H9 (cell line): ENCODE results near the gene TUBA1A. TPM values are rescaled to one million over a fixed set of nuclear protein-coding genes. Genes with fewer than 3 reads are reported as not detected.

ENCODE experiments used
- DNase-seq: peaks from one replicate; pipeline ENCODE4 v3.0.0-alpha.2; 2017
- H2AFZ ChIP-seq: one replicate; pipeline ENCODE4 v1.6.1; 2013; ENCODE audit warnings: mild to moderate bottlenecking, low read length, control low read depth, moderate library complexity
- H2AK5ac ChIP-seq: 2 replicates; pipeline ENCODE4 v1.6.1; 2013; ENCODE audit warnings: low read length, control low read depth, mixed read lengths; ENCODE audit not compliant: insufficient read length
- H2BK120ac ChIP-seq: one replicate; pipeline ENCODE4 v1.6.1; 2013; ENCODE audit warnings: low read depth, mild to moderate bottlenecking, low read length, control low read depth, inconsistent platforms; ENCODE audit not compliant: poor library complexity, severe bottlenecking
- H2BK12ac ChIP-seq: 2 replicates; pipeline ENCODE4 v1.6.1; 2013; ENCODE audit warnings: low read length, control low read depth, mixed read lengths, low read depth; ENCODE audit not compliant: insufficient read length
- H2BK15ac ChIP-seq: 2 replicates; pipeline ENCODE4 v1.6.1; 2013; ENCODE audit warnings: low read depth, low read length, control low read depth
- H2BK20ac ChIP-seq: one replicate; pipeline ENCODE4 v1.6.1; 2013; ENCODE audit warnings: low read depth, mild to moderate bottlenecking, low read length, control low read depth, inconsistent platforms; ENCODE audit not compliant: poor library complexity, severe bottlenecking
- H2BK5ac ChIP-seq: 2 replicates; pipeline ENCODE4 v1.6.1; 2013; ENCODE audit warnings: low read length, control low read depth, mixed read lengths; ENCODE audit not compliant: insufficient read length
- H3K14ac ChIP-seq: 2 replicates; pipeline ENCODE4 v1.6.1; 2013; ENCODE audit warnings: low read length, control low read depth; ENCODE audit not compliant: insufficient read depth
- H3K18ac ChIP-seq: 2 replicates; pipeline ENCODE4 v1.6.1; 2013; ENCODE audit warnings: low read depth, mild to moderate bottlenecking, mixed read lengths, low read length, control low read depth; ENCODE audit not compliant: insufficient read length
- H3K23ac ChIP-seq: 2 replicates; pipeline ENCODE4 v1.6.1; 2013; ENCODE audit warnings: low read length, control low read depth, mixed read lengths, low read depth; ENCODE audit not compliant: insufficient read length
- H3K23me2 ChIP-seq: 2 replicates; pipeline ENCODE4 v1.6.1; 2013; ENCODE audit warnings: low read depth, mild to moderate bottlenecking, mixed read lengths, low read length, control low read depth; ENCODE audit not compliant: insufficient read length, poor library complexity, severe bottlenecking
- H3K27ac ChIP-seq: 2 replicates; pipeline ENCODE4 v1.5.1; 2013; ENCODE audit warnings: low read length, control low read depth, mixed read lengths, low read depth; ENCODE audit not compliant: insufficient read length
- H3K27me3 ChIP-seq: 2 replicates; pipeline ENCODE4 v1.6.1; 2013; ENCODE audit warnings: low read length, control low read depth, inconsistent platforms; ENCODE audit not compliant: insufficient read depth
- H3K4ac ChIP-seq: 2 replicates; pipeline ENCODE4 v1.6.1; 2013; ENCODE audit warnings: low read depth, mild to moderate bottlenecking, control low read depth, inconsistent platforms, low read length, moderate library complexity
- H3K4me1 ChIP-seq: 2 replicates; pipeline ENCODE4 v1.6.1; 2013; ENCODE audit warnings: low read length, control low read depth, inconsistent platforms; ENCODE audit not compliant: insufficient read depth
- H3K4me2 ChIP-seq: 2 replicates; pipeline ENCODE4 v1.6.1; 2013; ENCODE audit warnings: low read length, control low read depth, mixed read lengths; ENCODE audit not compliant: insufficient read length, insufficient read depth
- H3K56ac ChIP-seq: 2 replicates; pipeline ENCODE4 v1.6.1; 2013; ENCODE audit warnings: low read depth, mild to moderate bottlenecking, mixed read lengths, low read length, control low read depth; ENCODE audit not compliant: insufficient read length
- H3K79me1 ChIP-seq: 2 replicates; pipeline ENCODE4 v1.6.1; 2013; ENCODE audit warnings: low read depth, mild to moderate bottlenecking, moderate library complexity, low read length, control low read depth, inconsistent platforms; ENCODE audit not compliant: insufficient read depth, poor library complexity, severe bottlenecking
- H3K79me2 ChIP-seq: 2 replicates; pipeline ENCODE4 v1.6.1; 2013; ENCODE audit warnings: low read length, control low read depth, inconsistent platforms; ENCODE audit not compliant: insufficient read depth
- H3K9ac ChIP-seq: 2 replicates; pipeline ENCODE4 v1.6.1; 2013; ENCODE audit warnings: low read length, control low read depth, mixed read lengths; ENCODE audit not compliant: insufficient read length; ENCODE audit errors: extremely low read depth
- H3K9me3 ChIP-seq: one replicate; pipeline ENCODE4 v1.6.1; 2013; ENCODE audit warnings: low read depth, low read length, inconsistent platforms; ENCODE audit not compliant: control insufficient read depth
- H3T11ph ChIP-seq: one replicate; pipeline ENCODE4 v1.6.1; 2013; ENCODE audit warnings: mild to moderate bottlenecking, low read length, control low read depth, inconsistent platforms
- H4K20me1 ChIP-seq: one replicate; pipeline ENCODE4 v1.6.1; 2013; ENCODE audit not compliant: control insufficient read depth, insufficient read length, insufficient read depth
- H4K5ac ChIP-seq: 2 replicates; pipeline ENCODE4 v1.6.1; 2013; ENCODE audit warnings: low read depth, mild to moderate bottlenecking, mixed read lengths, low read length, control low read depth; ENCODE audit not compliant: insufficient read length
- H4K8ac ChIP-seq: replicated peaks from 2 replicates; pipeline ENCODE4 v1.6.1; 2013; ENCODE audit warnings: low read length, control low read depth, mixed read lengths, low read depth; ENCODE audit not compliant: insufficient read length
- H4K91ac ChIP-seq: 2 replicates; pipeline ENCODE4 v1.6.1; 2013; ENCODE audit warnings: low read depth, mild to moderate bottlenecking, moderate library complexity, mixed read lengths, low read length, control low read depth; ENCODE audit not compliant: insufficient read length
- H3K27ac Mint-ChIP-seq, 3 experiments: 2 replicates in 2 of 3; 3 replicates in 1 of 3; pipeline ENCODE4 v1.8.0; 2020 to 2021; ENCODE audit warnings: mixed read lengths in 3 of 3, mild to moderate bottlenecking in 1 of 3, moderate library complexity in 1 of 3
- H3K27me3 Mint-ChIP-seq: 2 replicates; pipeline ENCODE4 v1.8.0; 2021; ENCODE audit warnings: low read depth, mild to moderate bottlenecking, moderate library complexity, mixed read lengths
- H3K36me3 Mint-ChIP-seq, 3 experiments: 2 replicates in 2 of 3; 3 replicates in 1 of 3; pipeline ENCODE4 v1.8.0; 2020 to 2021; ENCODE audit warnings: low read depth in 3 of 3, mixed read lengths in 3 of 3; ENCODE audit not compliant: insufficient read depth in 1 of 3
- H3K4me1 Mint-ChIP-seq, 2 experiments: 2 replicates each; pipeline ENCODE4 v1.8.0; 2020; ENCODE audit warnings: mixed read lengths in 2 of 2
- H3K4me3 Mint-ChIP-seq, 2 experiments: 2 replicates in 1 of 2; 3 replicates in 1 of 2; pipeline ENCODE4 v1.8.0; 2020 to 2021; ENCODE audit warnings: mild to moderate bottlenecking in 2 of 2, mixed read lengths in 2 of 2, moderate library complexity in 1 of 2
- H3K9me3 Mint-ChIP-seq, 2 experiments: 2 replicates in 1 of 2; 3 replicates in 1 of 2; pipeline ENCODE4 v1.8.0; 2020; ENCODE audit warnings: mild to moderate bottlenecking in 2 of 2, mixed read lengths in 2 of 2, moderate library complexity in 1 of 2
- WGBS: extraction: QIAGEN DNeasy Blood & Tissue Kit; methylation state at CpG from one replicate; pipeline ENCODE4 v1.1.7; 2013; ENCODE audit warnings: missing lambda C conversion rate, low lambda C conversion rate, mixed read lengths; ENCODE audit not compliant: insufficient read length; ENCODE audit errors: extremely low coverage; 5-methylcytosine and 5-hydroxymethylcytosine counted together
- total RNA-seq: library from RNA; stranded (reverse); gene quantifications from 2 replicates; pipeline ENCODE4 v1.2.1, GENCODE V29; 2021
- TF ChIP-seq, protein P1 (sequence below): fragments of 200-600 bp; sonication (generic); conservative IDR thresholded peaks from 3 replicates; pipeline ENCODE4 v1.8.0; 2021; ENCODE audit warnings: antibody characterized with exemption, mild to moderate bottlenecking

The TUBA1A gene
- total RNA-seq, 1 experiment from 2014 or later = 149 TPM

DNA sequence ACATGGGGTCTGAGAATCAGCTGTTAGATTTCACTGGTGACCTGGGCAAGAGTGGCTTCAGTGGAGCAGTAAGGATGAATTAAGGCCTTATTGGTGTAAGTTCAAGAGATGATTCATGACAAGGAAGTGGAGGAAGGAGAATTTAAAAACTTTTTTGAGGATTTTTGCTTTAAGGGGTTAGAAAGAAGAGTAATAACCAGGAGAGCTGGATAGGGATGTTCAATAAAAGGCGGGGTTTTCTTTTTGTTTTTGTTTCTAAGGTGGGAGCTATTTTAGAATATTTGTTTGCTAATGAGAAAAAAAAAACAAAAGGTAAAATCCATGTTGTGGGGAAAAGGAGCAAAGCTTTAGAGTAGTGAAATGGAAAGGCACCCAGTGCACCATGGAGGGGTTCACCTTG is 42.5 kb downstream of the TUBA1A start:
- no peak for DNase-seq
- no peaks in the 10 kb centered on the region for H3K4me1 ChIP-seq
- no peaks in the 10 kb centered on the region for H3K36me3 Mint-ChIP-seq
- no peaks in the 10 kb centered on the region for H3K9me3 Mint-ChIP-seq
- H3K56ac ChIP-seq = no peak overlapping the region
- no peak overlapping the region for H4K8ac ChIP-seq
- H3K4me3 Mint-ChIP-seq = no peak overlapping the region
- no peaks in the 10 kb centered on the region for H3K9me3 ChIP-seq
- H3K23me2 ChIP-seq = no peaks in the 10 kb centered on the region
- no peaks in the 10 kb centered on the region for H4K20me1 ChIP-seq
- H2AK5ac ChIP-seq = no peak overlapping the region
- no peaks in the 10 kb centered on the region; the same call in 1 of the 2 replicates for H3K27me3 Mint-ChIP-seq
- H2BK120ac ChIP-seq = no peak overlapping the region
- no peak overlapping the region for H2BK20ac ChIP-seq
- H3K18ac ChIP-seq = no peak overlapping the region
- no peaks in the 10 kb centered on the region for H3K4me1 Mint-ChIP-seq
- no peak overlapping the region for H3K27ac ChIP-seq
- H3K4me2 ChIP-seq = no peak overlapping the region
- no peak overlapping the region for H3T11ph ChIP-seq
- H2BK12ac ChIP-seq = no peak overlapping the region
- TF ChIP-seq, protein P1, sequence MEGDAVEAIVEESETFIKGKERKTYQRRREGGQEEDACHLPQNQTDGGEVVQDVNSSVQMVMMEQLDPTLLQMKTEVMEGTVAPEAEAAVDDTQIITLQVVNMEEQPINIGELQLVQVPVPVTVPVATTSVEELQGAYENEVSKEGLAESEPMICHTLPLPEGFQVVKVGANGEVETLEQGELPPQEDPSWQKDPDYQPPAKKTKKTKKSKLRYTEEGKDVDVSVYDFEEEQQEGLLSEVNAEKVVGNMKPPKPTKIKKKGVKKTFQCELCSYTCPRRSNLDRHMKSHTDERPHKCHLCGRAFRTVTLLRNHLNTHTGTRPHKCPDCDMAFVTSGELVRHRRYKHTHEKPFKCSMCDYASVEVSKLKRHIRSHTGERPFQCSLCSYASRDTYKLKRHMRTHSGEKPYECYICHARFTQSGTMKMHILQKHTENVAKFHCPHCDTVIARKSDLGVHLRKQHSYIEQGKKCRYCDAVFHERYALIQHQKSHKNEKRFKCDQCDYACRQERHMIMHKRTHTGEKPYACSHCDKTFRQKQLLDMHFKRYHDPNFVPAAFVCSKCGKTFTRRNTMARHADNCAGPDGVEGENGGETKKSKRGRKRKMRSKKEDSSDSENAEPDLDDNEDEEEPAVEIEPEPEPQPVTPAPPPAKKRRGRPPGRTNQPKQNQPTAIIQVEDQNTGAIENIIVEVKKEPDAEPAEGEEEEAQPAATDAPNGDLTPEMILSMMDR = no peak
- no peaks in the 10 kb centered on the region for H3K79me2 ChIP-seq
- H3K23ac ChIP-seq = no peak overlapping the region
- no peak overlapping the region for H4K5ac ChIP-seq
- H3K27me3 ChIP-seq = no peaks in the 10 kb centered on the region
- no peak overlapping the region for H3K27ac Mint-ChIP-seq
- H4K91ac ChIP-seq = no peak overlapping the region
- H3K9ac ChIP-seq = no peak overlapping the region
- H2BK15ac ChIP-seq = no peak overlapping the region
- no peaks in the 10 kb centered on the region for H3K79me1 ChIP-seq
- H2BK5ac ChIP-seq = no peak overlapping the region
- H3K4ac ChIP-seq = no peak overlapping the region
- no peak overlapping the region for H2AFZ ChIP-seq
- no peak overlapping the region for H3K14ac ChIP-seq
- no CpG with 5 or more reads among the region's 1 CpG for WGBS
